ENCODE measurements around the gene CFAP221.

CFAP221 gene

GRCh38 chr2:119565481-119565880, 21.2 kb downstream of the CFAP221 start:
- H3K4me3 ChIP-seq (ENCODE audit: low read depth, low read length) = no peak overlapping the region
- TF ChIP-seq CTCF (IDR thresholded peaks at IDR 0.05; ENCODE audit: low read depth, low read length, missing control alignments) = no peak
- no peak for DNase-seq (ENCODE audit: low read depth)

GRCh38 chr2:119567292-119567691, 23.0 kb downstream of the CFAP221 start:
- H3K4me3 ChIP-seq (ENCODE audit: low read depth, low read length) = no peak overlapping the region
- TF ChIP-seq CTCF (IDR thresholded peaks at IDR 0.05; ENCODE audit: low read depth, low read length, missing control alignments) = no peak
- DNase-seq (ENCODE audit: low read depth) = no peak

- H3K4me3 ChIP-seq (ENCODE audit: low read depth, low read length) = no peak overlapping the region
- TF ChIP-seq CTCF (IDR thresholded peaks at IDR 0.05; ENCODE audit: low read depth, low read length, missing control alignments) = no peak
- DNase-seq (ENCODE audit: low read depth) = peak; percentile 19
These were observed 30.0 kb downstream of the CFAP221 start for GRCh38 chr2:119574108-119574815.

- no peak overlapping the region for H3K4me3 ChIP-seq (ENCODE audit: low read depth, low read length)
- no peak for TF ChIP-seq CTCF (IDR thresholded peaks at IDR 0.05; ENCODE audit: low read depth, low read length, missing control alignments)
- no peak for DNase-seq (ENCODE audit: low read depth)
These were observed 30.6 kb downstream of the CFAP221 start for GRCh38 chr2:119574864-119575263.

- no peak overlapping the region for H3K4me3 ChIP-seq (ENCODE audit: low read depth, low read length)
- no peak for TF ChIP-seq CTCF (IDR thresholded peaks at IDR 0.05; ENCODE audit: low read depth, low read length, missing control alignments)
- no peak for DNase-seq (ENCODE audit: low read depth)
These were observed 31.2 kb downstream of the CFAP221 start for GRCh38 chr2:119575439-119575838.

GRCh38 chr2:119579424-119580295, 35.4 kb downstream of the CFAP221 start:
- no peak overlapping the region for H3K4me3 ChIP-seq (ENCODE audit: low read depth, low read length)
- no peak for TF ChIP-seq CTCF (IDR thresholded peaks at IDR 0.05; ENCODE audit: low read depth, low read length, missing control alignments)
- DNase-seq (ENCODE audit: low read depth) = no peak
